Measurements from ENCODE around the gene PLK2.

Gene PLK2

DNA sequence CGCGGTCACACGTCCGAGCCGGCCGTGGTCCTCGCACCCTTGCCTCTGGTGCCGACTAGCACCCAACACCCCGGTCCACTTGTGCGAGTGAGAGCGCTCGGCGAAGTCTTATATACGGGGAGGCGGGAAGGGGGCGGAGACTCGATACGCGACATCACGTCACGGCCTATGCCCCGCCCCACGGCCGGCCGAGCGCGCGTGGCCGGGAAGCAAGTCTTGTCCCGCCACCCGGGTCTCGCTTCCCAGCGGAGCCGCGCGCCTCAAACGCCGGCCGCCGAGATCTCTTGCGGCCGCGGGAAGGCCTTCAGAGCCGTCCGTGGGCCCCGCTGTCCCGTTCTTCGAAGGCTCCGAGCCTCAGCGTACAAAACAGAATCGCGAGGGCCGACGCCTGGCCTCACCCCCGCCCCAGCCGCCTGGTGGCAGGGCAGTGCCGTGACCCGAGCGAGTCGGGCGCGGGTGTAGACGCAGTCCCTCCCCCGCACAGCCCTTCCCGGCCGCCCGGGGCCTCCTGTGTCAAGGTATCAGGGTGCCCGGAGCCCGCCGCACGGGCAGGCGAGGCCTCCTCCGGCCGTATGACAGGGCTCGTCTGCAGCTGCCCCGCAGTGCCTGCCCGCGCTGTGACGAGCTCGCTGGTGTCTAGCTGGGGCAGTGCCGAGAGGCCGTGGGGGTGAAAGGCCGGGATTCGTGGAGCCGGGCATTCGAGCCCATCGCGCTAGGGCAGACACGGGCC is at the start of gene PLK2 (continued):
- TF ChIP-seq PRDM2 (tag by site-specific recombination; IDR thresholded peaks at IDR 0.05; ENCODE audit: borderline replicate concordance): no peak
- TF ChIP-seq ZBTB1 (tag by site-specific recombination; IDR thresholded peaks at IDR 0.05): no peak
- no peak for TF ChIP-seq REPIN1 (tag by site-specific recombination; IDR thresholded peaks at IDR 0.05; ENCODE audit: low read depth)
- TF ChIP-seq, protein P1, sequence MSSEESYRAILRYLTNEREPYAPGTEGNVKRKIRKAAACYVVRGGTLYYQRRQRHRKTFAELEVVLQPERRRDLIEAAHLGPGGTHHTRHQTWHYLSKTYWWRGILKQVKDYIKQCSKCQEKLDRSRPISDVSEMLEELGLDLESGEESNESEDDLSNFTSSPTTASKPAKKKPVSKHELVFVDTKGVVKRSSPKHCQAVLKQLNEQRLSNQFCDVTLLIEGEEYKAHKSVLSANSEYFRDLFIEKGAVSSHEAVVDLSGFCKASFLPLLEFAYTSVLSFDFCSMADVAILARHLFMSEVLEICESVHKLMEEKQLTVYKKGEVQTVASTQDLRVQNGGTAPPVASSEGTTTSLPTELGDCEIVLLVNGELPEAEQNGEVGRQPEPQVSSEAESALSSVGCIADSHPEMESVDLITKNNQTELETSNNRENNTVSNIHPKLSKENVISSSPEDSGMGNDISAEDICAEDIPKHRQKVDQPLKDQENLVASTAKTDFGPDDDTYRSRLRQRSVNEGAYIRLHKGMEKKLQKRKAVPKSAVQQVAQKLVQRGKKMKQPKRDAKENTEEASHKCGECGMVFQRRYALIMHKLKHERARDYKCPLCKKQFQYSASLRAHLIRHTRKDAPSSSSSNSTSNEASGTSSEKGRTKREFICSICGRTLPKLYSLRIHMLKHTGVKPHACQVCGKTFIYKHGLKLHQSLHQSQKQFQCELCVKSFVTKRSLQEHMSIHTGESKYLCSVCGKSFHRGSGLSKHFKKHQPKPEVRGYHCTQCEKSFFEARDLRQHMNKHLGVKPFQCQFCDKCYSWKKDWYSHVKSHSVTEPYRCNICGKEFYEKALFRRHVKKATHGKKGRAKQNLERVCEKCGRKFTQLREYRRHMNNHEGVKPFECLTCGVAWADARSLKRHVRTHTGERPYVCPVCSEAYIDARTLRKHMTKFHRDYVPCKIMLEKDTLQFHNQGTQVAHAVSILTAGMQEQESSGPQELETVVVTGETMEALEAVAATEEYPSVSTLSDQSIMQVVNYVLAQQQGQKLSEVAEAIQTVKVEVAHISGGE (tag by site-specific recombination; conservative IDR thresholded peaks at IDR 0.05; ENCODE audit: low read depth): no peak
- no peak for TF ChIP-seq ZNF518A (tag by site-specific recombination; conservative IDR thresholded peaks at IDR 0.05; ENCODE audit: low read depth)
- TF ChIP-seq, protein P2, sequence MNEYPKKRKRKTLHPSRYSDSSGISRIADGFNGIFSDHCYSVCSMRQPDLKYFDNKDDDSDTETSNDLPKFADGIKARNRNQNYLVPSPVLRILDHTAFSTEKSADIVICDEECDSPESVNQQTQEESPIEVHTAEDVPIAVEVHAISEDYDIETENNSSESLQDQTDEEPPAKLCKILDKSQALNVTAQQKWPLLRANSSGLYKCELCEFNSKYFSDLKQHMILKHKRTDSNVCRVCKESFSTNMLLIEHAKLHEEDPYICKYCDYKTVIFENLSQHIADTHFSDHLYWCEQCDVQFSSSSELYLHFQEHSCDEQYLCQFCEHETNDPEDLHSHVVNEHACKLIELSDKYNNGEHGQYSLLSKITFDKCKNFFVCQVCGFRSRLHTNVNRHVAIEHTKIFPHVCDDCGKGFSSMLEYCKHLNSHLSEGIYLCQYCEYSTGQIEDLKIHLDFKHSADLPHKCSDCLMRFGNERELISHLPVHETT (tag by site-specific recombination; IDR thresholded peaks at IDR 0.05): no peak
- peak; percentile 86; the same call in 1 of the 2 replicates for TF ChIP-seq ZNF777 (tag by site-specific recombination; IDR thresholded peaks at IDR 0.05; ENCODE audit: borderline replicate concordance)
- TF ChIP-seq IKZF3 (tag by site-specific recombination; IDR thresholded peaks at IDR 0.05): no peak; the same call in 1 of the 2 replicates
- peak; percentile 50 for TF ChIP-seq ZNF660 (tag by site-specific recombination; IDR thresholded peaks at IDR 0.05)
- no peak for TF ChIP-seq ZSCAN23 (tag by site-specific recombination; IDR thresholded peaks at IDR 0.05)
- TF ChIP-seq BCL11A (tag by site-specific recombination; IDR thresholded peaks at IDR 0.05; ENCODE audit: low read depth): no peak
- TF ChIP-seq ZNF843 (tag by site-specific recombination; IDR thresholded peaks at IDR 0.05): no peak
- TF ChIP-seq ZNF214 (tag by site-specific recombination; IDR thresholded peaks at IDR 0.05; ENCODE audit: borderline replicate concordance): no peak
- TF ChIP-seq, protein P3, sequence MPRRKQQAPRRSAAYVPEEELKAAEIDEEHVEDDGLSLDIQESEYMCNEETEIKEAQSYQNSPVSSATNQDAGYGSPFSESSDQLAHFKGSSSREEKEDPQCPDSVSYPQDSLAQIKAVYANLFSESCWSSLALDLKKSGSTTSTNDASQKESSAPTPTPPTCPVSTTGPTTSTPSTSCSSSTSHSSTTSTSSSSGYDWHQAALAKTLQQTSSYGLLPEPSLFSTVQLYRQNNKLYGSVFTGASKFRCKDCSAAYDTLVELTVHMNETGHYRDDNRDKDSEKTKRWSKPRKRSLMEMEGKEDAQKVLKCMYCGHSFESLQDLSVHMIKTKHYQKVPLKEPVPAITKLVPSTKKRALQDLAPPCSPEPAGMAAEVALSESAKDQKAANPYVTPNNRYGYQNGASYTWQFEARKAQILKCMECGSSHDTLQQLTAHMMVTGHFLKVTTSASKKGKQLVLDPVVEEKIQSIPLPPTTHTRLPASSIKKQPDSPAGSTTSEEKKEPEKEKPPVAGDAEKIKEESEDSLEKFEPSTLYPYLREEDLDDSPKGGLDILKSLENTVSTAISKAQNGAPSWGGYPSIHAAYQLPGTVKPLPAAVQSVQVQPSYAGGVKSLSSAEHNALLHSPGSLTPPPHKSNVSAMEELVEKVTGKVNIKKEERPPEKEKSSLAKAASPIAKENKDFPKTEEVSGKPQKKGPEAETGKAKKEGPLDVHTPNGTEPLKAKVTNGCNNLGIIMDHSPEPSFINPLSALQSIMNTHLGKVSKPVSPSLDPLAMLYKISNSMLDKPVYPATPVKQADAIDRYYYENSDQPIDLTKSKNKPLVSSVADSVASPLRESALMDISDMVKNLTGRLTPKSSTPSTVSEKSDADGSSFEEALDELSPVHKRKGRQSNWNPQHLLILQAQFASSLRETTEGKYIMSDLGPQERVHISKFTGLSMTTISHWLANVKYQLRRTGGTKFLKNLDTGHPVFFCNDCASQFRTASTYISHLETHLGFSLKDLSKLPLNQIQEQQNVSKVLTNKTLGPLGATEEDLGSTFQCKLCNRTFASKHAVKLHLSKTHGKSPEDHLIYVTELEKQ (tag by site-specific recombination; IDR thresholded peaks at IDR 0.05; ENCODE audit: borderline replicate concordance): no peak
- TF ChIP-seq ZNF157 (tag by site-specific recombination; IDR thresholded peaks at IDR 0.05): no peak
- no peak; the same call in 1 of the 2 replicates for TF ChIP-seq KLF1 (tag by site-specific recombination; IDR thresholded peaks at IDR 0.05)
- no peak for TF ChIP-seq ZNF350 (tag by site-specific recombination; IDR thresholded peaks at IDR 0.05)
- peak; percentile 16; the same call in 1 of the 2 replicates for TF ChIP-seq ZNF394 (tag by site-specific recombination; IDR thresholded peaks at IDR 0.05; ENCODE audit: borderline replicate concordance)
- TF ChIP-seq ZNF146 (tag by site-specific recombination; IDR thresholded peaks at IDR 0.05): no peak

Measured in HEK293 (cell line).